Upper lobe of left lung (tissue), 6 donors: Measurements from ENCODE around the gene ABCC5. TPM values are rescaled to one million over a fixed set of nuclear protein-coding genes. Genes with fewer than 3 reads are reported as not detected.

Experiments used
- ATAC-seq, 2 donors: fragments of 200-7000 bp; cut with Tn5 transposase; one replicate each; pipeline ENCODE4 v1.9.1; 2022; ENCODE audit warnings: mild to moderate bottlenecking in 2 of 2, moderate library complexity in 2 of 2; ENCODE audit not compliant: low FRiP score in 2 of 2
- DNase-seq, 2 donors: peaks; one replicate each; pipeline ENCODE4 v3.0.0-alpha.2; 2019 to 2020
- H3K27ac ChIP-seq, 4 donors: fragments of 200-600 bp; sonication (generic); one replicate each; pipeline ENCODE4 v1.5.1; 2016 to 2019
- H3K27me3 ChIP-seq, 4 donors: fragments of 200-600 bp; sonication (generic); one replicate each; pipeline ENCODE4 v1.5.1; 2017 to 2019
- H3K36me3 ChIP-seq, 4 donors: fragments of 200-600 bp; sonication (generic); one replicate each; pipeline ENCODE4 v1.5.1; 2016 to 2019
- H3K4me1 ChIP-seq, 4 donors: fragments of 200-600 bp; sonication (generic); one replicate each; pipeline ENCODE4 v1.5.1; 2018 to 2019
- H3K4me3 ChIP-seq, 4 donors: fragments of 200-600 bp; sonication (generic); one replicate each; pipeline ENCODE4 v1.5.1; 2017 to 2019; ENCODE audit warnings: mild to moderate bottlenecking in 2 of 4, moderate library complexity in 1 of 4
- H3K9me3 ChIP-seq, 4 donors: fragments of 200-600 bp; sonication (generic); one replicate each; pipeline ENCODE4 v1.5.1; 2018 to 2019
- CTCF ChIP-seq, 6 experiments: fragments of 450-650 bp in 4 of 6; fragments of 200-600 bp in 2 of 6; sonication (generic) in 2 of 6; IDR thresholded peaks; one replicate each; pipeline ENCODE4 v1.5.1; 2016 to 2019; ENCODE audit warnings: antibody characterized with exemption in 6 of 6
- EP300 ChIP-seq, 4 donors: sonication (generic); formaldehyde crosslinking; IDR thresholded peaks; one replicate each; pipeline ENCODE4 v1.5.1; 2017; ENCODE audit warnings: antibody characterized with exemption in 4 of 4, control low read depth in 2 of 4
- POLR2A ChIP-seq, 4 donors: fragments of 450-650 bp; IDR thresholded peaks; one replicate each; pipeline ENCODE4 v1.5.1; 2016 to 2017; ENCODE audit warnings: antibody characterized with exemption in 4 of 4, mild to moderate bottlenecking in 2 of 4
- POLR2AphosphoS5 ChIP-seq, 2 donors: sonication (generic); formaldehyde crosslinking; IDR thresholded peaks; one replicate each; pipeline ENCODE4 v1.5.1; 2017; ENCODE audit warnings: antibody characterized with exemption in 2 of 2
- WGBS, 2 donors: methylation state at CpG; one replicate each; pipeline ENCODE4 v1.1.5; 2017 to 2018; 5-methylcytosine and 5-hydroxymethylcytosine counted together
- total RNA-seq, 6 donors: library from RNA; depleted of rRNA in 4 of 6; stranded (reverse); fragments of >200 nt in 4 of 6; gene quantifications; one replicate each; pipeline versions ENCODE4 v1.1.0 to v1.2.1, GENCODE V29; 2016 to 2021
- donor health status: DM: no; HTN: no; CAD: no; lungs with moderate emphysema.
- donor health status: DM: no; HTN: yes; CAD: no; lungs with severe emphysema.

ABCC5 gene
- total RNA-seq, 6 donors from 2014 or later, result 13.2 to 107 (median 27.1) TPM

DNA sequence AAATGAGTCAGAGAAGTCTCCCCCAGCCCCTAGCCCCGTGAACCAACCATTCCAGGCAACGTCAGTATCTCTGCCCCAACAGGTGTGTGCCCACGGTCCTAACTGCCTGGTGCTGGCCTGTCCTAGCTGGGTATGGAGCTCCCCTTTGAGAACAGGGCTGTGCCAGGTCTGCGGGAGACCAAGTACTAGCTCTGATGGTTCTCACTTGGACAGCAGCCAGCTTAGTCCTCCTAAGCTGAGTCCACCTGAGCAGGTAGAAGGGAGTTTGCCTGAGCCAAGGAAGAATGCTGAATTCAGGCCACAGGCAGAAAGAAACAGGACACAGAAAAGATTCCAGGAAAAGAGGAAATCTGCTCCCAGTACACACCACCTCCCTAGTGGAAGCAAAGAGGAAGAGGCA is 99.9 kb downstream of the ABCC5 start:
- DNase-seq (no peak), ATAC-seq (no peak)
- no peak overlapping the region for H3K27ac ChIP-seq
- no peak for TF ChIP-seq POLR2AphosphoS5 (IDR thresholded peaks at IDR 0.05)
- no peak for TF ChIP-seq EP300 (IDR thresholded peaks at IDR 0.05)
- TF ChIP-seq POLR2A (IDR thresholded peaks at IDR 0.05), result no peak
- no peak for TF ChIP-seq CTCF (IDR thresholded peaks at IDR 0.05)
- no peaks in the 10 kb centered on the region for H3K9me3 ChIP-seq
- peaks cover 0 to 6% (median 2%) of the 10 kb centered on the region in 4 donors for H3K4me1 ChIP-seq
- 96 to 100% methylated on average over 1 to 4 of the region's 4 CpGs for WGBS, 2 donors
- no peak overlapping the region for H3K4me3 ChIP-seq
- H3K36me3 ChIP-seq, result peaks cover 0 to 31% (median 10%) of the 10 kb centered on the region in 4 donors
- no peaks in the 10 kb centered on the region for H3K27me3 ChIP-seq

DNA sequence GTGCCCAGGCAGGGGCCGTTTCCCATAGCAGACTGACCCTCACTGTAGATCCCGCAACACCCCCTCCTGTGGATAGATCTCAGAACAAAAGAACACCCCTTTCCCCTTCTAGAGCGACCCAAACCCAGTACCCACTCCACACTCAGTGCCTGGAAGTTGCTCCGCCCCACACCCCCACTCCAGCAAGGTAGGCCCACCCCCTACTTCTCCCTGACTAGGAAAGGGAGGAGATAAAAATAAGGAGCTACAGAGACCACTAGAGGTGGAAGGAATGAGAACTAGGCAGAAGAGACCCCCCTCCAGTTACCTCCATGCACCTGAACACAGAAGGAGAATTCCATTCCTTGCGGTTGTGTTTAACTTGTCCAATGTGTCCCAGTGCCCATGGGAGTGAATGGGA is 102.8 kb downstream of the ABCC5 start:
- Histone ChIP-seq H3K4me1 (peaks cover 0 to 6% (median 2%) of the 10 kb centered on the region in 4 donors), H3K27me3 (no peaks in the 10 kb centered on the region), H3K36me3 (peaks cover 0 to 5% (median 2%) of the 10 kb centered on the region in 4 donors), H3K27ac (no peak overlapping the region), H3K4me3 (no peak overlapping the region), H3K9me3 (no peaks in the 10 kb centered on the region)
- TF ChIP-seq EP300 (IDR thresholded peaks at IDR 0.05), result no peak
- no peak for TF ChIP-seq CTCF (IDR thresholded peaks at IDR 0.05)
- no peak for TF ChIP-seq POLR2AphosphoS5 (IDR thresholded peaks at IDR 0.05)
- TF ChIP-seq POLR2A (IDR thresholded peaks at IDR 0.05), result no peak
- ATAC-seq (no peak), DNase-seq (no peak)
- 84 to 90% methylated on average over 5 of the region's 5 CpGs for WGBS, 2 donors

GRCh38 chr3:183913580-183913920 is 104.1 kb downstream of the ABCC5 start:
- peaks cover 0 to 6% (median 2%) of the 10 kb centered on the region in 4 donors for H3K4me1 ChIP-seq
- TF ChIP-seq POLR2AphosphoS5 (IDR thresholded peaks at IDR 0.05), result no peak
- no peak for TF ChIP-seq EP300 (IDR thresholded peaks at IDR 0.05)
- no peak for TF ChIP-seq POLR2A (IDR thresholded peaks at IDR 0.05)
- TF ChIP-seq CTCF (IDR thresholded peaks at IDR 0.05), result no peak
- H3K27ac ChIP-seq, result no peak overlapping the region
- no peaks in the 10 kb centered on the region for H3K27me3 ChIP-seq
- H3K9me3 ChIP-seq, result no peaks in the 10 kb centered on the region
- no peaks in the 10 kb centered on the region for H3K36me3 ChIP-seq
- DNase-seq (peak in 1 of 2 donors; percentile 54), ATAC-seq (no peak)
- 77 to 78% methylated on average over 9 of the region's 9 CpGs for WGBS, 2 donors
- H3K4me3 ChIP-seq, result no peak overlapping the region

DNA sequence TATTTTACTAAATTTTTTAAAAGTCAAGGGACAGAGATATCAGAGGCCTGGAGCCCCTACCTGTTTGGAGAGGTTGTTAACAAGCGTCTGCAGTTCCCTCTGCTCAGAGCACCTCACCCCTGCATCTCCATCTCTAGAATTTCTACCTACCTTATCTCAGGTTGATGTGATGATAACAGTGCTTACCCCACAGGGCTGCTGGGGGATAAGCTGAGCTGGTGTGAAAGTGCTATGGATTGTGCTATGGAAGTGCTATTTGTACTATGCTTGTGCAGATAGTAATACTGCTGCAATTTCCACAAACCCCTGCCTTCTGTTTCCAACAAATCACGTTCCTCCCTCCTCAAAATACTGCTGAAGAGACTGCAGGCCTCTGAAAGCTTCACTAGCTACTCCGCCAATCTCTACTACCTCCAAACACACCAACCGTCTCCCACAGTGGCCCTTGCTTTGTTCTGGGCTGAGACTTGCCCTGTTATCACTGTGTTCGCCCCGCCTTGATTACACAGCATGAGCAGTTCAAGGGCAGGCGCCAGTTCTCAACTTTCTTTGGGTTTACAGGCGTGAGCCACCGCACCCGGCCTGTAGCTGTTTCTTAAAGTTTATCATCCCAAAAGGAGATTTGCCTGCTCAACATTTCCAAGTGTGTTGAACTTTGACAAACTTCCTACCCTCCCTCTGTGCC is 104.6 kb downstream of the ABCC5 start:
- Histone ChIP-seq H3K27ac (no peak overlapping the region), H3K4me3 (no peak overlapping the region)
- TF ChIP-seq EP300 (IDR thresholded peaks at IDR 0.05) (no peak), POLR2A (IDR thresholded peaks at IDR 0.05) (no peak), CTCF (IDR thresholded peaks at IDR 0.05) (no peak), POLR2AphosphoS5 (IDR thresholded peaks at IDR 0.05) (no peak)

More for the DNA sequence above, 104.6 kb downstream of the ABCC5 start:
- no peaks in the 10 kb centered on the region for H3K9me3 ChIP-seq
- WGBS, 2 donors, result 79 to 84% methylated on average over 10 of the region's 10 CpGs
- H3K36me3 ChIP-seq, result no peaks in the 10 kb centered on the region
- H3K4me1 ChIP-seq, result peaks cover 0 to 6% (median 2%) of the 10 kb centered on the region in 4 donors
- no peaks in the 10 kb centered on the region for H3K27me3 ChIP-seq
- DNase-seq, result no peak
- no peak for ATAC-seq
